Muscle of leg (tissue), 11 donors: ENCODE measurements around the gene NBDY. TPM values are rescaled to one million over a fixed set of nuclear protein-coding genes. Genes with fewer than 3 reads are reported as not detected.

Experiments used
- DNase-seq: peaks from one replicate; pipeline ENCODE4 v3.0.0; 2013
- H3K27ac ChIP-seq: one replicate; pipeline ENCODE4 v1.5.1; 2013; ENCODE audit warnings: mild to moderate bottlenecking, low read length, control low read depth
- H3K27me3 ChIP-seq: one replicate; pipeline ENCODE4 v1.6.1; 2013; ENCODE audit warnings: low read length; ENCODE audit not compliant: control insufficient read depth, insufficient read depth
- H3K36me3 ChIP-seq: one replicate; pipeline ENCODE4 v1.6.1; 2013; ENCODE audit warnings: low read length; ENCODE audit not compliant: control insufficient read depth, insufficient read depth
- H3K4me1 ChIP-seq: one replicate; pipeline ENCODE4 v1.6.1; 2013; ENCODE audit warnings: low read length; ENCODE audit not compliant: control insufficient read depth, insufficient read depth
- H3K4me3 ChIP-seq: one replicate; pipeline ENCODE4 v1.5.1; 2013; ENCODE audit warnings: low read length, control low read depth
- H3K9me3 ChIP-seq: replicated peaks from 2 replicates; pipeline ENCODE4 v1.6.1; 2013; ENCODE audit warnings: low read depth, low read length; ENCODE audit not compliant: control insufficient read depth
- WGBS: methylation state at CpG from one replicate; pipeline ENCODE4 v1.1.5; 2013; ENCODE audit warnings: missing lambda C conversion rate; ENCODE audit not compliant: insufficient coverage; 5-methylcytosine and 5-hydroxymethylcytosine counted together
- polyA plus RNA-seq, 8 donors: library from polyadenylated mRNA; unstranded; fragments of 120-200 nt; gene quantifications; one replicate each; pipeline versions ENCODE4 v1.2.1 to v1.2.3, GENCODE V29; 2013; ENCODE audit warnings: inconsistent platforms in 1 of 8, low replicate concordance in 1 of 8; ENCODE audit not compliant: insufficient read length in 8 of 8, insufficient read depth in 1 of 8
- total RNA-seq: library from RNA; stranded (reverse); fragments of 120-200 nt; gene quantifications from one replicate; pipeline ENCODE4 v1.2.4, GENCODE V29; 2013

Gene NBDY
- total and polyA plus RNA-seq, 9 donors: 8.1 to 52.5 (median 45.1) TPM

GRCh38 chrX:56793521-56794320 lies 64.7 kb downstream of the NBDY start:
- no peaks in the 10 kb centered on the region for H3K9me3 ChIP-seq
- peak; percentile 47 for DNase-seq
- H3K4me1 ChIP-seq: peaks cover 10% of the 10 kb centered on the region
- H3K4me3 ChIP-seq: no peak overlapping the region
- H3K27me3 ChIP-seq: peaks cover 19% of the 10 kb centered on the region
- H3K27ac ChIP-seq: no peak overlapping the region
- peaks cover 10% of the 10 kb centered on the region for H3K36me3 ChIP-seq
- WGBS: 81% methylated on average over 13 of the region's 15 CpGs

GRCh38 chrX:56794404-56795230 lies 65.6 kb downstream of the NBDY start:
- H3K4me1 ChIP-seq: peaks cover 12% of the 10 kb centered on the region
- WGBS: 73% methylated on average over 6 of the region's 12 CpGs
- peaks cover 19% of the 10 kb centered on the region for H3K27me3 ChIP-seq
- DNase-seq: no peak
- no peaks in the 10 kb centered on the region for H3K9me3 ChIP-seq
- no peak overlapping the region for H3K27ac ChIP-seq
- H3K4me3 ChIP-seq: no peak overlapping the region
- H3K36me3 ChIP-seq: peaks cover 8% of the 10 kb centered on the region

DNA sequence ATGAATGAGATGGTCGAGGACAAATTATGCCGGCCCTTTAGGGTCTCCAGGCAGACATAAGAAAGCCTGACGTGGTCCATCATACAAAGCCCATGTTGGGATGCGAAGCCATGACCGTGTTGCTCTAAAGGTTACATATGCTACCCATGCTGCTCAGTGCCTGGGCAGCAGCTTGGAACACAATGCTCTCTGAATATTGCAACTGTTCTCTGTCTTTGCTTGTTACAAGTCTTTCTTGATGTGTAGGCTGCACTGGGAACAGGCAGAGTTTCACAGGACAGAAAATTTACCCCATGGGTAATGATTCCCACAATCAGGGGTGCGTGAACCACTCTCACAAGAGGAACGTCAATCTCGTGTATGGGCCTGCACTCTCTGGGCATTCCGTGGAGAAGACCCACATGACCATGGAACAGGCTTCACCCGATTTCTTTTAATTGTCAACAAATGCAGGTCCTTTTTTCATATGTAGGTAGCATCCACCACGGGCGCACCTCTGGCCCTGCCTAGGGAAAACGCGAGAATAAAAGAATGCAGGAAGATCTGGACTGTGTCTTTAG lies 66.3 kb downstream of the NBDY start:
- no peak overlapping the region for H3K4me3 ChIP-seq
- 90% methylated on average over 7 of the region's 14 CpGs for WGBS
- H3K27ac ChIP-seq: no peak overlapping the region
- peaks cover 3% of the 10 kb centered on the region for H3K36me3 ChIP-seq
- peaks cover 12% of the 10 kb centered on the region for H3K4me1 ChIP-seq
- H3K9me3 ChIP-seq: no peaks in the 10 kb centered on the region
- no peak for DNase-seq
- peaks cover 22% of the 10 kb centered on the region for H3K27me3 ChIP-seq

DNA sequence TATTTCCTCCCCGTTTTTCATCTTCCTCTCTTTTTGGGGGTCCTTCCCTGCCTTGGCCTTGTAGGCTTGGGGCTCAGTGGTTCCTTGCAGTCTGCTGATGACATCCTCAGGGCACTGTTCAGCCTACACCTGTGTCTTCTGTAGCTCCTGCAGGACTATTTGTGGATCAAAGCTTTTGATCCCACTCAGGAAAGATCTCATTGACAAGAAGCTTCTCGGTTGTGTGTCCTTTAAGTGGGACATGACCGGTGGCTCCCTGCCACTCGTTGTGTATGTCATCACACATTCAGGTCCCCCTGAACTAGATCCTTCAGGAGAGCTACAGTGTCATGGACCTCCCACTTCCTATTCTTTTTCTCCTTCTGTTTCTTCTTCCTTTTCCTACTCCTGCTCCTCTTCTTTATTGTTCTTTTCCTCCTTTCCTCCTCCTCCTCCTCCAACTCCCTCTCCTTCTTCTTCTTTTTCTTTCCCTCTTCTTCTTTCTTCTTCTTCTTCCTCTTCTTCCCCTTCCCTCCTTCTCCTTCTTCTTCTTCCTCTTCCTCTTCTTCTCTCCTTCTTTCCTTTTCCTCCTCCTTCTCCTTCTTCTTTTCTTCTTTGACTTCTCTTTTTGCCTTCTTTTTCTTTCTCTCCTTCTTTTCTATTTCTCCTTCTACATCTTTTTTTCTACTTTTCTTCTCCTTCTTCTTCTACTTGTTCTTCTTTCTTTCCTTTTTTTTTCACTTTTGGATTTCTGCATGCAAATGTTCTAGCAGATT lies 67.8 kb downstream of the NBDY start:
- no peaks in the 10 kb centered on the region for H3K9me3 ChIP-seq
- peaks cover 20% of the 10 kb centered on the region for H3K27me3 ChIP-seq
- H3K27ac ChIP-seq: no peak overlapping the region
- peaks cover 3% of the 10 kb centered on the region for H3K36me3 ChIP-seq
- peaks cover 12% of the 10 kb centered on the region for H3K4me1 ChIP-seq
- no peak for DNase-seq
- WGBS: 84% methylated on average over 4 of the region's 4 CpGs
- H3K4me3 ChIP-seq: no peak overlapping the region

GRCh38 chrX:56797574-56798338 lies 68.7 kb downstream of the NBDY start:
- peaks cover 20% of the 10 kb centered on the region for H3K27me3 ChIP-seq
- peaks cover 16% of the 10 kb centered on the region for H3K4me1 ChIP-seq
- 67% methylated on average over 4 of the region's 6 CpGs for WGBS
- no peak overlapping the region for H3K27ac ChIP-seq
- H3K4me3 ChIP-seq: no peak overlapping the region
- H3K36me3 ChIP-seq: peaks cover 3% of the 10 kb centered on the region
- no peak for DNase-seq
- no peaks in the 10 kb centered on the region for H3K9me3 ChIP-seq

DNA sequence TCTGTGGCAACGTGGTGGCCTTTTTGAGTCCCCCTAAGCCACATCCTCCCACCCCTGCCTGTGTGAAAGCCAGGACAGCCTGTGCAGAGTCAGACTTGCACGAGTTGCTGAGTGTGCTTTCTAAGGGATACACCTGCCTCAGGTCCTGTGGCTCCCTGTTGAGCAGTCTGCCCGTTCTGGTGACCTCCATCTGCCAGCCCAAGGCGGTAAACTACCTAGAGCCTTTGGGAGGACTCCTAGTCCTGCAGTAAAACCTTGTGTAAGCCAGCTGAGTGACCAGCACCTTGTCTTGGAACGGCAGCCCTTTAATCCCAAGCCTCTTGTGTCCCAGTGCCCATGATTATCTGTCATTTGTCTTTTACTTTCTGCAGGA lies 69.3 kb downstream of the NBDY start:
- Histone ChIP-seq H3K4me1 (peaks cover 16% of the 10 kb centered on the region), H3K4me3 (no peak overlapping the region), H3K27ac (no peak overlapping the region), H3K9me3 (no peaks in the 10 kb centered on the region), H3K36me3 (peaks cover 3% of the 10 kb centered on the region), H3K27me3 (peaks cover 20% of the 10 kb centered on the region)
- 48% methylated on average over 4 of the region's 5 CpGs for WGBS
- no peak for DNase-seq

DNA sequence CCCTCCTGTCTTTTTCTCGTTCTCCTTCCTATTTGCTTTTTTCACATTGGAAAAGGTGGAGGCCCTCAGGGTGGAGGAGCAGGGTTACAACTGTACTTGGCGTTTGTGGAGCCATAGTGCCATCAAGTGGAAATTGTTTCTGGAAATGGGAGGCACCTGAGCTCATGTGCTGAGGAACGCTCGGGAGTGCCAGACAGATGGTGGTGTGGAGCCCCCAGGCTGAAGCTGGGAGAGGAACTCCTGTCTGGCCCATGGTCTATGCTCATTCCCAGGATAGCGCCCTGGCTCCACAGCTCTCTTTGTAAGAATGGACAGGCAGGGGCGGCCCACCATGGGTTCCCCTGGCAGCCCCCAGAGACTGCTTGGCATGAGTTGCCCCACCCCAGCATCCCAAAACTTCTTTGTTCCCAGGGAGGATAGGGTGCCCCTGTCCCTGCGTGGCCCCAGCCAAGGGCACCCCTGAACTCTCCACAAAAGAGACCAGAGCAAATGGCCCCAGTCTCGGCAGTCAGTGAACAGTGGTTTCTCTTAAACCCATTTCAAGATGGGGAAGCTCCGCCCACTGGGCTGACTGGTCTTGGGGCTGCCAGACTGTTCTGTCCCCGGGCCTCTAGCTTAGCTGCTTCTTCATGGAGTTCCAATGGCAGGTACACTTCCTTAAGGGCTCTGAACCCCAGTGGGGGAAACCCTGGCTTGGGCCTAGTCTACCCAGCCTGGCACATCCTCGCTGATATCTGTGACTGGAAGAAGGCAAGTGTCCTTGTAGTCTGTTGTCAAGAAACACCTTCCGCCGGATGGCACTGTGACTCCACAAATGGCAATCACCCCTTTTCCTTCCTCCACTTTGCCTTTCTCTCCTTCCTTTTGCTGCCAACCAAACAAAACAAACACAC lies 70.1 kb downstream of the NBDY start:
- H3K4me3 ChIP-seq: no peak overlapping the region
- H3K27me3 ChIP-seq: peaks cover 13% of the 10 kb centered on the region
- 56% methylated on average over 10 of the region's 13 CpGs for WGBS

GRCh38 chrX:56800307-56800706 lies 71.3 kb downstream of the NBDY start:
- H3K4me1 ChIP-seq: peaks cover 26% of the 10 kb centered on the region
- H3K27ac ChIP-seq: no peak overlapping the region
- H3K9me3 ChIP-seq: no peaks in the 10 kb centered on the region
- WGBS: no CpG with 5 or more reads among the region's 3 CpGs
- peaks cover 13% of the 10 kb centered on the region for H3K27me3 ChIP-seq
- no peak for DNase-seq
- peaks cover 3% of the 10 kb centered on the region for H3K36me3 ChIP-seq
- H3K4me3 ChIP-seq: no peak overlapping the region

More for the DNA sequence above, 70.1 kb downstream of the NBDY start:
- Histone ChIP-seq H3K27ac (no peak overlapping the region), H3K4me1 (peaks cover 20% of the 10 kb centered on the region), H3K9me3 (no peaks in the 10 kb centered on the region), H3K36me3 (peaks cover 3% of the 10 kb centered on the region)
- peak; percentile 95 for DNase-seq

GRCh38 chrX:56800801-56801200 lies 71.8 kb downstream of the NBDY start:
- no peak for DNase-seq
- Histone ChIP-seq H3K36me3 (peaks cover 3% of the 10 kb centered on the region), H3K27me3 (peaks cover 13% of the 10 kb centered on the region), H3K27ac (no peak overlapping the region), H3K4me1 (peaks cover 26% of the 10 kb centered on the region), H3K9me3 (no peaks in the 10 kb centered on the region), H3K4me3 (no peak overlapping the region)
- WGBS: 64% methylated on average over 6 of the region's 7 CpGs
